Central memory CD8-positive, alpha-beta T cell (primary cell): ENCODE measurements around the gene CPOX.
"Not testable (repeated sequence)": the region's sequence is repeated elsewhere in the genome, so short reads cannot be mapped to it uniquely, and the experiment has no call there.

Experiments
- ATAC-seq: fragments of 150-1000 bp; cut with Tn5 transposase; replicated peaks from 2 replicates; pipeline ENCODE4 v1.10.0; 2022; ENCODE audit warnings: mild to moderate bottlenecking, moderate FRiP score, moderate number of reproducible peaks; ENCODE audit not compliant: poor library complexity, severe bottlenecking; ENCODE audit errors: extremely low read depth
- DNase-seq, 2 donors: peaks; one replicate each; pipeline ENCODE4 v3.0.0; 2021; ENCODE audit warnings: low spot score in 2 of 2
- H3K27ac Mint-ChIP-seq: one replicate; pipeline ENCODE4 v1.8.0; 2022; ENCODE audit warnings: low read depth, mild to moderate bottlenecking, moderate library complexity, mixed read lengths
- H3K27me3 Mint-ChIP-seq: one replicate; pipeline ENCODE4 v1.8.0; 2022; ENCODE audit warnings: mixed read lengths
- H3K36me3 Mint-ChIP-seq: one replicate; pipeline ENCODE4 v1.8.0; 2022; ENCODE audit warnings: mild to moderate bottlenecking, moderate library complexity, mixed read lengths; ENCODE audit not compliant: insufficient read depth
- H3K4me1 Mint-ChIP-seq: one replicate; pipeline ENCODE4 v1.8.0; 2022; ENCODE audit warnings: mixed read lengths
- H3K4me3 Mint-ChIP-seq: one replicate; pipeline ENCODE4 v1.8.0; 2022; ENCODE audit warnings: mild to moderate bottlenecking, moderate library complexity, mixed read lengths
- H3K9me3 Mint-ChIP-seq: one replicate; pipeline ENCODE4 v1.8.0; 2022; ENCODE audit warnings: mixed read lengths

Gene CPOX

GRCh38 chr3:98567666-98568270 lies 25.6 kb downstream of the CPOX start:
- H3K4me3 Mint-ChIP-seq: peak overlapping the region; percentile 40
- no peaks in the 10 kb centered on the region for H3K9me3 Mint-ChIP-seq
- no peaks in the 10 kb centered on the region for H3K27me3 Mint-ChIP-seq
- H3K36me3 Mint-ChIP-seq: peaks cover 28% of the 10 kb centered on the region
- peak overlapping the region; percentile 93 for H3K27ac Mint-ChIP-seq
- H3K4me1 Mint-ChIP-seq: peaks cover 76% of the 10 kb centered on the region
- ATAC-seq: no peak
- DNase-seq: no peak

DNA sequence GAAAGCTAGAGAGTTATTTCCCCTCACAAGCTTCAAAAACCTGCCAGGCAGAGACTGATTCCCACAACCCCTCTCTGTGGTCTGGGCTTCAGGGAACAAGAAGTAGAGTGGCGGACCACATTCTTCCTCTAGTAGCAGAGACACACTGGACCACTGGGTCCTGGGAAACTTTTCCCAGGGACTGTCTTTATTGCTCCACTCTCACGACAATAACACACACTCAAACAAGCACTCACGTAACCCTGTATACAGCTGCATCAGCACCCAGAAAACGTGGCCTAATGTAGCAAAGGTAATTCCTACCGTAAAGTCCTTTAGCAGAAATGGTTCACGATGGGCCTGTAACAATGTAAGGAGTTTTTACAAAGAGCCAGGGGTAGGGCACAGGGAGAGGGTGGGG lies 27.6 kb downstream of the CPOX start:
- H3K27me3 Mint-ChIP-seq: no peaks in the 10 kb centered on the region
- DNase-seq (no peak), ATAC-seq (no peak)
- H3K36me3 Mint-ChIP-seq: peaks cover 28% of the 10 kb centered on the region
- peaks cover 72% of the 10 kb centered on the region for H3K4me1 Mint-ChIP-seq
- H3K4me3 Mint-ChIP-seq: peak overlapping the region; percentile 78
- no peaks in the 10 kb centered on the region for H3K9me3 Mint-ChIP-seq
- peak overlapping the region; percentile 100 for H3K27ac Mint-ChIP-seq

- Mint-ChIP-seq H3K27me3 (no peaks in the 10 kb centered on the region), H3K4me3 (peak overlapping the region; percentile 78), H3K36me3 (peaks cover 28% of the 10 kb centered on the region), H3K27ac (peak overlapping the region; percentile 100), H3K4me1 (peaks cover 75% of the 10 kb centered on the region), H3K9me3 (no peaks in the 10 kb centered on the region)
- ATAC-seq (no peak), DNase-seq (no peak)
Observed at GRCh38 chr3:98565237-98565643, 28.2 kb downstream of the CPOX start.

- Mint-ChIP-seq H3K27me3 (no peaks in the 10 kb centered on the region), H3K9me3 (no peaks in the 10 kb centered on the region), H3K36me3 (peaks cover 28% of the 10 kb centered on the region), H3K4me1 (peaks cover 76% of the 10 kb centered on the region), H3K4me3 (peak overlapping the region; percentile 78), H3K27ac (peak overlapping the region; percentile 100)
- ATAC-seq (peak; percentile 68), DNase-seq (peak in 1 of 2 donors; percentile 64)
Observed at GRCh38 chr3:98564282-98565005, 29.0 kb downstream of the CPOX start.

DNA sequence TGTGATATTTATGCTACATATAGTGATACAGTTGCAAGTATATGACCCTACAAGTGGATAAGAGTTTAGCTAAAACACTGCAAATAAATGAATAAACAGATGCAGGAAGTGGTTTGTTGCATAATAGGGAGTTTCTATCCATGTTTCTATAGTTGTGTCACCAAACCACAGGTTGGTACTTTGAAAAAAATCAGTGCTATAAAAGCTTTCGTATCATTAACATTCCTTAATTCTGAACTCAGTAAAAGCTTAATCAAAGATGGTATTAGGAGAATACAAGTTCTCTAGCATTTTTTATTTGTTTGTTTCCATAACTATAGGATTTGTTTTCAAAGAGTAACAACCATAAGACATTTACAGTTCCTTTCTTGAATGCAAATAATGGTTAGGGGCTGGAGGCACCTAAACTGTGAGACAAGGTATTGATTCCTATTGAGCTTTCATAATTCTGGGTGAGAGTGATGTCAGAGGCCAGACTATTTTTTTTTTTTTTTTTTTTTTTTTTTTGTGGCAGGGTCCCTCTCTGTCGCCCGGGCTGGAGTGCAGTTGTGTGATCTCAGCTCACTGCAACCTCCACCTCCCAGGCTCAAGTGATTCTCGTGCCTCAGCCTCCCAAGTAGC lies 29.6 kb downstream of the CPOX start:
- Mint-ChIP-seq H3K27ac (peak overlapping the region; percentile 100), H3K27me3 (no peaks in the 10 kb centered on the region), H3K4me1 (peaks cover 76% of the 10 kb centered on the region), H3K4me3 (peak overlapping the region; percentile 78), H3K36me3 (peaks cover 31% of the 10 kb centered on the region), H3K9me3 (no peaks in the 10 kb centered on the region)
- no peak for DNase-seq
- ATAC-seq: peak; percentile 58

- Mint-ChIP-seq H3K4me1 (peaks cover 77% of the 10 kb centered on the region), H3K9me3 (no peaks in the 10 kb centered on the region), H3K4me3 (peak overlapping the region; percentile 16)
Observed at GRCh38 chr3:98561727-98562521, 31.5 kb downstream of the CPOX start.

GRCh38 chr3:98560911-98561310 lies 32.5 kb downstream of the CPOX start:
- peaks cover 77% of the 10 kb centered on the region for H3K4me1 Mint-ChIP-seq
- peak overlapping the region; percentile 100 for H3K27ac Mint-ChIP-seq

More at GRCh38 chr3:98561727-98562521, 31.5 kb downstream of the CPOX start:
- DNase-seq: no peak
- no peak for ATAC-seq
- peak overlapping the region; percentile 100 for H3K27ac Mint-ChIP-seq
- no peaks in the 10 kb centered on the region for H3K27me3 Mint-ChIP-seq
- H3K36me3 Mint-ChIP-seq: peaks cover 29% of the 10 kb centered on the region

GRCh38 chr3:98559769-98560168 lies 33.6 kb downstream of the CPOX start:
- ATAC-seq, H3K27ac Mint-ChIP-seq, H3K4me3 Mint-ChIP-seq, H3K27me3 Mint-ChIP-seq, DNase-seq, H3K9me3 Mint-ChIP-seq: not testable (repeated sequence)
- H3K36me3 Mint-ChIP-seq: peaks cover 27% of the 10 kb centered on the region
- H3K4me1 Mint-ChIP-seq: peaks cover 77% of the 10 kb centered on the region

More at GRCh38 chr3:98560911-98561310, 32.5 kb downstream of the CPOX start:
- H3K9me3 Mint-ChIP-seq: no peaks in the 10 kb centered on the region
- no peaks in the 10 kb centered on the region for H3K27me3 Mint-ChIP-seq
- ATAC-seq: no peak
- H3K36me3 Mint-ChIP-seq: peaks cover 32% of the 10 kb centered on the region
- peak overlapping the region; percentile 8 for H3K4me3 Mint-ChIP-seq
- no peak for DNase-seq

GRCh38 chr3:98558100-98558827 lies 35.1 kb downstream of the CPOX start:
- H3K9me3 Mint-ChIP-seq: no peaks in the 10 kb centered on the region
- H3K27me3 Mint-ChIP-seq: no peaks in the 10 kb centered on the region
- ATAC-seq (no peak), DNase-seq (no peak)
- peaks cover 14% of the 10 kb centered on the region for H3K36me3 Mint-ChIP-seq
- peak overlapping the region; percentile 86 for H3K4me3 Mint-ChIP-seq
- H3K4me1 Mint-ChIP-seq: peaks cover 78% of the 10 kb centered on the region
- peak overlapping the region; percentile 98 for H3K27ac Mint-ChIP-seq

GRCh38 chr3:98557324-98558010 lies 35.9 kb downstream of the CPOX start:
- peak overlapping the region; percentile 98 for H3K27ac Mint-ChIP-seq
- peak overlapping the region; percentile 86 for H3K4me3 Mint-ChIP-seq
- H3K27me3 Mint-ChIP-seq: no peaks in the 10 kb centered on the region
- peaks cover 82% of the 10 kb centered on the region for H3K4me1 Mint-ChIP-seq
- DNase-seq (peak in 1 of 2 donors; percentile 23), ATAC-seq (peak; percentile 20)
- peaks cover 12% of the 10 kb centered on the region for H3K36me3 Mint-ChIP-seq
- no peaks in the 10 kb centered on the region for H3K9me3 Mint-ChIP-seq
